HCEC 1CT (cell line): ENCODE measurements around the gene DNAH17.

Experiments
- DNase-seq: peaks from one replicate; pipeline ENCODE4 v3.0.0-alpha.2; 2017

Gene DNAH17

GRCh38 chr17:78571329-78571728 is 5.9 kb downstream of the DNAH17 start:
- DNase-seq = no peak

- DNase-seq = no peak
Measured at GRCh38 chr17:78568494-78569115, 8.6 kb downstream of the DNAH17 start.

GRCh38 chr17:78567991-78568390 is 9.2 kb downstream of the DNAH17 start:
- no peak for DNase-seq

GRCh38 chr17:78566947-78567346 is 10.2 kb downstream of the DNAH17 start:
- no peak for DNase-seq

- no peak for DNase-seq
Measured at GRCh38 chr17:78563189-78564145, 13.7 kb downstream of the DNAH17 start.

- no peak for DNase-seq
Measured at GRCh38 chr17:78562734-78563133, 14.5 kb downstream of the DNAH17 start.

- no peak for DNase-seq
Measured at GRCh38 chr17:78561166-78561565, 16.0 kb downstream of the DNAH17 start.

- no peak for DNase-seq
Measured at GRCh38 chr17:78560731-78561130, 16.5 kb downstream of the DNAH17 start.

GRCh38 chr17:78559749-78560368 is 17.3 kb downstream of the DNAH17 start:
- no peak for DNase-seq

GRCh38 chr17:78558989-78559388 is 18.2 kb downstream of the DNAH17 start:
- no peak for DNase-seq

GRCh38 chr17:78558181-78558850 is 18.9 kb downstream of the DNAH17 start:
- no peak for DNase-seq

- DNase-seq = peak; percentile 58
Measured at GRCh38 chr17:78557598-78558039, 19.6 kb downstream of the DNAH17 start.

- DNase-seq = no peak
Measured at GRCh38 chr17:78556812-78557211, 20.4 kb downstream of the DNAH17 start.

GRCh38 chr17:78555746-78556401 is 21.3 kb downstream of the DNAH17 start:
- DNase-seq = peak; percentile 14

- no peak for DNase-seq
Measured at GRCh38 chr17:78550464-78550863, 26.7 kb downstream of the DNAH17 start.

GRCh38 chr17:78548725-78549124 is 28.5 kb downstream of the DNAH17 start:
- DNase-seq = no peak

GRCh38 chr17:78547035-78547434 is 30.2 kb downstream of the DNAH17 start:
- DNase-seq = no peak

GRCh38 chr17:78546476-78546875 is 30.7 kb downstream of the DNAH17 start:
- no peak for DNase-seq

GRCh38 chr17:78544881-78545755 is 32.1 kb downstream of the DNAH17 start:
- DNase-seq = no peak

- DNase-seq = no peak
Measured at GRCh38 chr17:78541488-78542206, 35.5 kb downstream of the DNAH17 start.

GRCh38 chr17:78539781-78540180 is 37.4 kb downstream of the DNAH17 start:
- no peak for DNase-seq
